GM12872 (cell line): ENCODE results near the gene RNU4-1.

Experiments used
- CTCF ChIP-seq: IDR thresholded peaks from 3 replicates; pipeline ENCODE4 v1.5.1; 2011; ENCODE audit warnings: low read depth, mild to moderate bottlenecking, low read length, moderate library complexity; ENCODE audit not compliant: insufficient read depth

RNU4-1 gene

GRCh38 chr12:120331390-120331789 is 38.4 kb upstream of the RNU4-1 start:
- TF ChIP-seq CTCF: no peak

GRCh38 chr12:120328228-120328627 is 35.2 kb upstream of the RNU4-1 start:
- TF ChIP-seq CTCF: no peak

- TF ChIP-seq CTCF: no peak
Observed at GRCh38 chr12:120327593-120327992, 34.6 kb upstream of the RNU4-1 start, which contains the start of gene PLA2G1B. Gene PLA2G1B, minus strand, starts transcription at chr12:120327779. Its CDS starts 26 bp downstream, at chr12:120327753.

- TF ChIP-seq CTCF: no peak
Observed at GRCh38 chr12:120324841-120325417, 31.9 kb upstream of the RNU4-1 start.

GRCh38 chr12:120323772-120324171 is 30.7 kb upstream of the RNU4-1 start:
- no peak for TF ChIP-seq CTCF

GRCh38 chr12:120321382-120322202 is 28.6 kb upstream of the RNU4-1 start:
- no peak for TF ChIP-seq CTCF

GRCh38 chr12:120317224-120318105 is 24.4 kb upstream of the RNU4-1 start:
- TF ChIP-seq CTCF: peak; percentile 64
